Keratinocyte (primary cell): ENCODE data around the gene LOXHD1. TPM values are rescaled to one million over a fixed set of nuclear protein-coding genes. Genes with fewer than 3 reads are reported as not detected.

Experiments used
- DNase-seq: peaks from one replicate; pipeline ENCODE4 v3.0.0-alpha.2; 2011; ENCODE audit warnings: low read depth, missing footprints, low spot score
- FAIRE-seq: peaks from 2 replicates; lab custom pipeline; 2011; peaks lifted over from hg19 to GRCh38; lab: Jason Lieb, UNC
- H2AFZ ChIP-seq: 2 replicates; pipeline ENCODE4 v1.6.0; 2012; ENCODE audit warnings: low read length, control low read depth, inconsistent platforms; ENCODE audit not compliant: control insufficient read depth
- H3K27ac ChIP-seq: 2 replicates; pipeline ENCODE4 v1.5.1; 2011; ENCODE audit warnings: low read length; ENCODE audit not compliant: control insufficient read depth, insufficient read depth
- H3K27me3 ChIP-seq: 3 replicates; pipeline ENCODE4 v1.6.0; 2011; ENCODE audit warnings: low read length; ENCODE audit not compliant: control insufficient read depth, insufficient read depth; ENCODE audit errors: extremely low read depth
- H3K36me3 ChIP-seq, 2 experiments: 2 replicates in 1 of 2; 3 replicates in 1 of 2; pipeline ENCODE4 v1.5.1; 2011; ENCODE audit warnings: low read length in 2 of 2, mild to moderate bottlenecking in 1 of 2; ENCODE audit not compliant: control insufficient read depth in 2 of 2, insufficient read depth in 2 of 2; ENCODE audit errors: extremely low read depth in 1 of 2
- H3K4me1 ChIP-seq: 3 replicates; pipeline ENCODE4 v1.5.1; 2011; ENCODE audit warnings: low read length; ENCODE audit not compliant: control insufficient read depth, insufficient read depth; ENCODE audit errors: extremely low read depth
- H3K4me2 ChIP-seq: 3 replicates; pipeline ENCODE4 v1.6.0; 2011; ENCODE audit warnings: low read depth, low read length; ENCODE audit not compliant: control insufficient read depth, insufficient read depth; ENCODE audit errors: extremely low read depth
- H3K4me3 ChIP-seq, 3 experiments: fragments of 200-600 bp in 1 of 3; sonication (generic) in 1 of 3; 2 replicates in 2 of 3; 3 replicates in 1 of 3; pipeline ENCODE4 v1.5.1; 2011 to 2016; ENCODE audit warnings: low read length in 3 of 3, mild to moderate bottlenecking in 3 of 3, control low read depth in 2 of 3, inconsistent platforms in 1 of 3, low read depth in 1 of 3, mixed read lengths in 1 of 3, mixed run types in 1 of 3, moderate library complexity in 1 of 3; ENCODE audit not compliant: control insufficient read depth in 2 of 3, insufficient read depth in 2 of 3; ENCODE audit errors: extremely low read depth in 1 of 3
- H3K79me2 ChIP-seq: 2 replicates; pipeline ENCODE4 v1.6.0; 2012; ENCODE audit warnings: low read length; ENCODE audit not compliant: control insufficient read depth, insufficient read depth
- H3K9ac ChIP-seq: 3 replicates; pipeline ENCODE4 v1.6.0; 2011; ENCODE audit warnings: low read length; ENCODE audit not compliant: control insufficient read depth, insufficient read depth; ENCODE audit errors: extremely low read depth
- H3K9me1 ChIP-seq: 3 replicates; pipeline ENCODE4 v1.6.0; 2011; ENCODE audit warnings: low read length; ENCODE audit not compliant: control insufficient read depth, insufficient read depth; ENCODE audit errors: extremely low read depth
- H3K9me3 ChIP-seq: 2 replicates; pipeline ENCODE4 v1.5.1; 2012; ENCODE audit warnings: low read depth, low read length; ENCODE audit not compliant: control insufficient read depth
- H4K20me1 ChIP-seq: 3 replicates; pipeline ENCODE4 v1.6.0; 2011; ENCODE audit warnings: low read length; ENCODE audit not compliant: control insufficient read depth, insufficient read depth; ENCODE audit errors: extremely low read depth
- CTCF ChIP-seq, 3 experiments: IDR thresholded peaks in 1 of 3; conservative IDR thresholded peaks in 1 of 3; optimal IDR thresholded peaks in 1 of 3; 2 replicates in 2 of 3; 3 replicates in 1 of 3; pipeline versions ENCODE3 to v1.5.1; 2011; ENCODE audit warnings: low read length in 3 of 3, mild to moderate bottlenecking in 3 of 3, moderate library complexity in 2 of 3, control low read depth in 1 of 3, inconsistent platforms in 1 of 3; ENCODE audit not compliant: insufficient read depth in 2 of 3; ENCODE audit errors: extremely low read depth in 1 of 3
- EZH2 ChIP-seq: IDR thresholded peaks from one replicate; pipeline ENCODE4 v1.6.1; 2012; ENCODE audit warnings: inconsistent platforms, mild to moderate bottlenecking, low read length, moderate library complexity
- dilution Hi-C: fragments of 300-500 bp; cut with MboI; formaldehyde crosslinking; loops from one replicate; pipeline ENCODE4 v1.7.0; 2020; ENCODE audit warnings: low sequenced_read_pairs; ENCODE audit not compliant: extremely low pct_ligation_motif_present
- polyA plus RNA-seq, 5 experiments: library from polyadenylated mRNA; depleted of rRNA in 3 of 5; stranded (reverse) in 3 of 5; stranded (forward) in 1 of 5; unstranded in 1 of 5; fragments of >200 nt; gene quantifications; 1 replicate in 1 of 5; 2 replicates in 3 of 5; 3 replicates in 1 of 5; pipeline versions ENCODE4 v1.2.1 to v1.2.3, GENCODE V29; 2011 to 2012; ENCODE audit warnings: missing spikeins in 2 of 5, low read depth in 1 of 5, low replicate concordance in 1 of 5

Gene LOXHD1
- polyA plus RNA-seq, 1 donor (not counting 4 experiments of a cell fraction or from before 2014, with no cell fraction given): not detected

- no peaks in the 10 kb centered on the region for H3K4me1 ChIP-seq
- TF ChIP-seq EZH2 (no peak), CTCF (optimal IDR thresholded peaks at IDR 0.05 in 1 of 3, IDR thresholded peaks at IDR 0.05 in 1 of 3, conservative IDR thresholded peaks at IDR 0.05 in 1 of 3; ENCODE audit: extremely low read depth in 1 of 3, insufficient read depth in 2 of 3, low read length in 3 of 3) (no peak)
- dilution Hi-C loops: no loop called here
- no peak overlapping the region for H2AFZ ChIP-seq
- DNase-seq (no peak), FAIRE-seq (no peak)
- H3K27ac ChIP-seq: no peak overlapping the region
- no peaks in the 10 kb centered on the region for H4K20me1 ChIP-seq
- no peaks in the 10 kb centered on the region for H3K9me1 ChIP-seq
- no peak overlapping the region for H3K9ac ChIP-seq
- H3K36me3 ChIP-seq: no peaks in the 10 kb centered on the region
- no peaks in the 10 kb centered on the region for H3K27me3 ChIP-seq
- H3K79me2 ChIP-seq: no peaks in the 10 kb centered on the region
- H3K9me3 ChIP-seq: no peaks in the 10 kb centered on the region
- H3K4me2 ChIP-seq: no peak overlapping the region
- no peak overlapping the region for H3K4me3 ChIP-seq
Measured at GRCh38 chr18:46439037-46439436, 218.0 kb downstream of the LOXHD1 start.

- Histone ChIP-seq H3K27ac (no peak overlapping the region), H3K9ac (no peak overlapping the region), H3K9me1 (no peaks in the 10 kb centered on the region), H2AFZ (no peak overlapping the region), H3K4me1 (no peaks in the 10 kb centered on the region), H3K36me3 (no peaks in the 10 kb centered on the region), H3K79me2 (no peaks in the 10 kb centered on the region), H4K20me1 (no peaks in the 10 kb centered on the region), H3K4me3 (no peak overlapping the region), H3K4me2 (no peak overlapping the region), H3K9me3 (no peaks in the 10 kb centered on the region), H3K27me3 (no peaks in the 10 kb centered on the region)
- FAIRE-seq (no peak), DNase-seq (no peak)
- TF ChIP-seq CTCF (optimal IDR thresholded peaks at IDR 0.05 in 1 of 3, IDR thresholded peaks at IDR 0.05 in 1 of 3, conservative IDR thresholded peaks at IDR 0.05 in 1 of 3; ENCODE audit: extremely low read depth in 1 of 3, insufficient read depth in 2 of 3, low read length in 3 of 3): no peak
- TF ChIP-seq EZH2: no peak
- dilution Hi-C loops: no loop called here
Measured at GRCh38 chr18:46437061-46437460, 220.0 kb downstream of the LOXHD1 start.
